KOPT-K1 (cell line): ENCODE results near the gene DYNC1I1.

Source experiments
- H3K27ac ChIP-seq: fragments of 200-600 bp; sonication (generic); 2 replicates; pipeline ENCODE4 v1.5.1; 2016; ENCODE audit warnings: antibody characterized with exemption, mild to moderate bottlenecking, low read depth, low read length; ENCODE audit not compliant: poor library complexity, severe bottlenecking
- H3K36me3 ChIP-seq: fragments of 200-600 bp; sonication (generic); 2 replicates; pipeline ENCODE4 v1.5.1; 2017; ENCODE audit warnings: antibody characterized with exemption, mild to moderate bottlenecking, low read length, moderate library complexity; ENCODE audit not compliant: insufficient read depth
- H3K9me3 ChIP-seq: fragments of 200-600 bp; sonication (generic); 2 replicates; pipeline ENCODE4 v1.5.1; 2017; ENCODE audit warnings: antibody characterized with exemption, low read length, mild to moderate bottlenecking; ENCODE audit not compliant: insufficient read depth, poor library complexity, severe bottlenecking

DYNC1I1 gene

GRCh38 chr7:95772298-95772770 is at the start of gene DYNC1I1:
DYNC1I1 (plus strand) TSS chr7:95772554; CDS start chr7:95804730, 32,176 bp downstream.
- H3K9me3 ChIP-seq, result no peaks in the 10 kb centered on the region
- H3K27ac ChIP-seq, result no peak within 1 kb of the TSS
- H3K36me3 ChIP-seq, result no peaks in the 10 kb centered on the region

GRCh38 chr7:95723583-95724180 is 48.7 kb upstream of the DYNC1I1 start:
- Histone ChIP-seq H3K9me3 (no peaks in the 10 kb centered on the region), H3K27ac (no peak overlapping the region), H3K36me3 (no peaks in the 10 kb centered on the region)

GRCh38 chr7:95725205-95725604 is 47.1 kb upstream of the DYNC1I1 start:
- Histone ChIP-seq H3K9me3 (no peaks in the 10 kb centered on the region), H3K36me3 (no peaks in the 10 kb centered on the region), H3K27ac (no peak overlapping the region)

- no peaks in the 10 kb centered on the region for H3K9me3 ChIP-seq
- H3K27ac ChIP-seq, result no peak overlapping the region
- H3K36me3 ChIP-seq, result no peaks in the 10 kb centered on the region
Measured at GRCh38 chr7:95730493-95731280, 41.7 kb upstream of the DYNC1I1 start.

- Histone ChIP-seq H3K36me3 (no peaks in the 10 kb centered on the region), H3K27ac (no peak overlapping the region), H3K9me3 (no peaks in the 10 kb centered on the region)
Measured at GRCh38 chr7:95736635-95737034, 35.7 kb upstream of the DYNC1I1 start.

GRCh38 chr7:95737828-95738505 is 34.4 kb upstream of the DYNC1I1 start:
- H3K27ac ChIP-seq, result no peak overlapping the region
- no peaks in the 10 kb centered on the region for H3K36me3 ChIP-seq
- H3K9me3 ChIP-seq, result no peaks in the 10 kb centered on the region

GRCh38 chr7:95749044-95749443 is 23.3 kb upstream of the DYNC1I1 start:
- H3K9me3 ChIP-seq, result no peaks in the 10 kb centered on the region
- H3K27ac ChIP-seq, result no peak overlapping the region
- H3K36me3 ChIP-seq, result no peaks in the 10 kb centered on the region

- Histone ChIP-seq H3K36me3 (no peaks in the 10 kb centered on the region), H3K27ac (no peak overlapping the region), H3K9me3 (no peaks in the 10 kb centered on the region)
Measured at GRCh38 chr7:95749515-95749914, 22.8 kb upstream of the DYNC1I1 start.

- Histone ChIP-seq H3K27ac (no peak overlapping the region), H3K9me3 (no peaks in the 10 kb centered on the region), H3K36me3 (no peaks in the 10 kb centered on the region)
Measured at GRCh38 chr7:95753440-95753839, 18.9 kb upstream of the DYNC1I1 start.

- Histone ChIP-seq H3K36me3 (no peaks in the 10 kb centered on the region), H3K27ac (no peak overlapping the region)
Measured at GRCh38 chr7:95755277-95755934, 16.9 kb upstream of the DYNC1I1 start.

GRCh38 chr7:95758187-95758586 is 14.2 kb upstream of the DYNC1I1 start:
- H3K9me3 ChIP-seq, result no peaks in the 10 kb centered on the region
- no peaks in the 10 kb centered on the region for H3K36me3 ChIP-seq
- no peak overlapping the region for H3K27ac ChIP-seq

More at GRCh38 chr7:95755277-95755934, 16.9 kb upstream of the DYNC1I1 start:
- no peaks in the 10 kb centered on the region for H3K9me3 ChIP-seq

- no peaks in the 10 kb centered on the region for H3K36me3 ChIP-seq
- H3K9me3 ChIP-seq, result no peaks in the 10 kb centered on the region
- no peak overlapping the region for H3K27ac ChIP-seq
Measured at GRCh38 chr7:95766086-95766485, 6.3 kb upstream of the DYNC1I1 start.

GRCh38 chr7:95766657-95767056 is 5.7 kb upstream of the DYNC1I1 start:
- no peaks in the 10 kb centered on the region for H3K9me3 ChIP-seq
- no peaks in the 10 kb centered on the region for H3K36me3 ChIP-seq
- H3K27ac ChIP-seq, result no peak overlapping the region

GRCh38 chr7:95772771-95773581 is 622 bp downstream of the DYNC1I1 start:
- Histone ChIP-seq H3K27ac (no peak overlapping the region), H3K36me3 (no peaks in the 10 kb centered on the region)

More at GRCh38 chr7:95772771-95773581, 622 bp downstream of the DYNC1I1 start:
- H3K9me3 ChIP-seq, result no peaks in the 10 kb centered on the region
